HFF-Myc (cell line): ENCODE measurements around the gene ARHGEF10L.
"Not testable (repeated sequence)": the region's sequence is repeated elsewhere in the genome, so short reads cannot be mapped to it uniquely, and the experiment has no call there.

Source experiments
- DNase-seq: peaks from one replicate; pipeline ENCODE4 v3.0.0-alpha.2; 2011; ENCODE audit warnings: low read depth; ENCODE audit errors: extremely low read depth
- H3K4me3 ChIP-seq: replicated peaks from 2 replicates; pipeline ENCODE4 v1.5.1; 2011; ENCODE audit warnings: low read depth, mild to moderate bottlenecking, control low read depth, low read length
- CTCF ChIP-seq: IDR thresholded peaks from 2 replicates; pipeline ENCODE4 v1.5.1; 2012; ENCODE audit warnings: mild to moderate bottlenecking, low read depth, low read length, control low read depth; ENCODE audit errors: missing control alignments

ARHGEF10L gene

GRCh38 chr1:17618558-17619247 lies 79.2 kb downstream of the ARHGEF10L start:
- TF ChIP-seq CTCF: no peak
- H3K4me3 ChIP-seq: no peak overlapping the region
- no peak for DNase-seq

- no peak for TF ChIP-seq CTCF
- no peak for DNase-seq
- no peak overlapping the region for H3K4me3 ChIP-seq
Measured at GRCh38 chr1:17620448-17620847, 81.0 kb downstream of the ARHGEF10L start.

GRCh38 chr1:17621691-17622090 lies 82.2 kb downstream of the ARHGEF10L start:
- no peak for DNase-seq
- TF ChIP-seq CTCF: no peak
- no peak overlapping the region for H3K4me3 ChIP-seq

GRCh38 chr1:17622823-17623222 lies 83.3 kb downstream of the ARHGEF10L start:
- TF ChIP-seq CTCF: no peak
- no peak for DNase-seq
- H3K4me3 ChIP-seq: no peak overlapping the region

- TF ChIP-seq CTCF: no peak
- H3K4me3 ChIP-seq: no peak overlapping the region
- no peak for DNase-seq
Measured at GRCh38 chr1:17624611-17625233, 85.2 kb downstream of the ARHGEF10L start.

GRCh38 chr1:17627239-17628052 lies 87.9 kb downstream of the ARHGEF10L start:
- no peak overlapping the region for H3K4me3 ChIP-seq
- DNase-seq: no peak
- no peak for TF ChIP-seq CTCF

GRCh38 chr1:17629046-17629445 lies 89.5 kb downstream of the ARHGEF10L start:
- H3K4me3 ChIP-seq, DNase-seq: not testable (repeated sequence)
